SH-SY5Y (cell line): ENCODE measurements around the gene OTUD7B.

Experiments
- GATA2 ChIP-seq: IDR thresholded peaks from 2 replicates; pipeline ENCODE4 v1.6.1; 2011; ENCODE audit warnings: mild to moderate bottlenecking, low read depth, low read length
- GATA3 ChIP-seq: IDR thresholded peaks from 2 replicates; pipeline ENCODE4 v1.6.1; 2011; ENCODE audit warnings: low read depth, mild to moderate bottlenecking, low read length, moderate library complexity

The OTUD7B gene

DNA sequence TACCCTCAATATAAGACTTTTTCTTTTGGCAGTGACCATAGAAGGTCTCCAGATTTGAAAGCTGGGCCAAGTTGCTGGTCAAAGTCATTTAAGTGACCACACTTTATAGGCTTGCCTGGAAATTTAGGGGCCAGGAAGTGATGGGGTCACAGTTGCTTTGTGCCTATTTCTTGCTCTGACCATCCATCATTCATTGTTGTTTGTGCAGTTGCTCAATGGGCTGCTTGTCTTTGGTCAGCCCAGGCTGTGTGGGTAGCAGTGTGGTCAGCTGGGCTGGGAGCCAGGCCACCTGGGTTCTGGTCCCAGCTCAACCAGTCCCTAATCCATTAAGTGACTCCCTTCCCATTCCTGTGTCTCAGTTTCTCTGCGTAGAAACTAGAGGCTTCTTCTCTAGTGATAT lies 2.1 kb upstream of the OTUD7B start:
- TF ChIP-seq GATA2 = no peak
- no peak for TF ChIP-seq GATA3

DNA sequence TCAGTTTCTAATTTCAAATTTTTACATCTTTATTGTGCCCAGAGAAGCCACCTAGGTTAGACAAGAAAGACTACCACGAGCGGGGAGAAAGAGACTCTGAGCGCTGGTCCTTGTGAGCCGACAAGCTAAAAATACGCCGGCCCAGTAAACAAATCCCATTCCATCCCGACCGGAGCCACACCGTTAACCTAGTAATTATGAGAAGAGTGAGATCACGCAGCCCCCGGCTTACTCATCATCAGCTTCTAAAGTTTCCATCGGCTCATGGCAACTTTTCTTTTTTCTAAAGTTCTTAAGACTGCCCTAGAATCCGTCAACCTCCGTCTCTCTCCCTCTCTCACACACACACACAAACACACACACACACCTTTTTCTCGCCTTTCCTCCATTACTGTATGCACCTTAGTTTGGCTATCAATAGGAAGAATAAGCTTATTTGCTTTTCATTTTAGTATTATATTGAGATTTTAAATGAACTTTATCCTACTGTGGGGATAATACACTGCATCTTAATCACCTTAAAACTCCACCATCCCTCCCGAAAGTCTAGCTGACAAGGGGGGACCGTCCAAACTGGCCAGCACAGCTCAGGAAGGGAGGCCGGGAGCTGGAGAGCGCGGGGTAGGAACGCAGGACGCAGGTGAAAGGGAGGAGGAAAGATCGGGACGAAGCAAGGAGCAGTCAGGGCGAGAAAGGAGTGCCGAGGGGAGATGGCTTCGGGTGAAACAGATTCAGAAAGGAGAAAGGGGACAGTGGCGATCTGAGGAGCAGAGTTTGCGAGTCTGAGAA lies 728 bp downstream of the OTUD7B start:
- TF ChIP-seq GATA2 (no peak), GATA3 (no peak)

GRCh38 chr1:150008699-150009098 lies 1.8 kb downstream of the OTUD7B start:
- TF ChIP-seq GATA2 (no peak), GATA3 (no peak)

- TF ChIP-seq GATA2 (no peak), GATA3 (no peak)
Observed at GRCh38 chr1:150006881-150007421, 3.6 kb downstream of the OTUD7B start.

DNA sequence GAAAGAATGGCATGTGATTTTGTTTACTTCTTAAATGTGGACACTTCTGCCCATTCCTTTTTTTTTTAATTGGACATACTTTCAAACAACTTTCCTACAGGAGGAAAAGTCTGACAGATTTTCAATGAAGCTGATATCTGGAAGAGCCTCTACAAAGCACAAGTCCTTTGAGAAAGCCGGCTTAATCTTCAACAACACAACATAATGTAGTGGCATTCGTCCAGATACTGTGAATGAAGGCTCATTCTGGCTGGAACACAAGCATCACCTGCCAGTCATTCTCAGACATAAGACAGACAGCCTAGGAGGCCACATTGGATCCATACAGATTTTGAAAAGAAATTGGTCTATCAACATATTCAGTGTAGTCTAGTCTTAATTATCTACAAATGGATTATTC lies 4.9 kb downstream of the OTUD7B start:
- no peak for TF ChIP-seq GATA3
- no peak for TF ChIP-seq GATA2

DNA sequence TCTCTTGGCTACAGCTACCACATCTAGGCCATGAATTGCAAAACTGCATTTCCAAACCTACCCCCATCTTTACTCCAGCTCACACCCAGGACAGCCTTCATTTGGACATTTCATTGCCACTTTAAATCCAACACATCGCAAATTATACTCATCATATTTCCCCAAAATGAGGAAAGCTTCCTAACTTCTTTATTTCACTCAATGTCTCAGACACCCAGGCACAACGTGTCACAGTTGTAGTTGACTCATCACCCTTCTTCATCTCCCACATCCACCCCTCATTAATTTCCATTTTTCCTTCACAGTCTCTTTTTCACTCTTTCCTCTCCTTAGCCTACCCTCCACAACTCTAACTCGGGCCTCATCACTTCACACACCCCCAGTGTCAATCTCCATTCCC lies 6.7 kb downstream of the OTUD7B start:
- TF ChIP-seq GATA3 (no peak), GATA2 (no peak)

- TF ChIP-seq GATA3 = no peak
- no peak for TF ChIP-seq GATA2
Observed at GRCh38 chr1:150002217-150002616, 8.3 kb downstream of the OTUD7B start.

DNA sequence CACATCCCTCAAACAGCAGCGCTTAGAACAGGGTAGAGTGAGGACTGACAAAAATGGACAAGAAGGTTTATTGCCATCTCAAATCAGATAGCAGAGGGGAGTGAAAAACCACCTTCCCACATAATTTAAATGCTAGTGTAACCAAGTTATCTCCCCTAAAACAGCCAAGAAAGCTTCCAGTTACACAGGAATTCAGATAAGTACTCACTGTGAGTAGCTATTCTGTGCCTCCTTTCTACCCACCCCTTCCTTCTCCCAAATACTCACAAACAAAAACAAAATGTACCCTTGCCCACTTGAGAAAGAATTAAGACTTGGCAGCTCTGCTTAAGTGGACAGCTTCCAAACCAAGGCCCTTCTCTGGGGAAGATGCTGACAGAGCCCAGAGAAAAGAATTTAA lies 9.1 kb downstream of the OTUD7B start:
- TF ChIP-seq GATA3 (no peak), GATA2 (no peak)

GRCh38 chr1:149997585-149998262 lies 12.8 kb downstream of the OTUD7B start:
- no peak for TF ChIP-seq GATA3
- TF ChIP-seq GATA2 = no peak

GRCh38 chr1:149995927-149996326 lies 14.6 kb downstream of the OTUD7B start:
- TF ChIP-seq GATA2 (no peak), GATA3 (no peak)

- no peak for TF ChIP-seq GATA3
- TF ChIP-seq GATA2 = no peak
Observed at GRCh38 chr1:149993764-149994163, 16.8 kb downstream of the OTUD7B start.

GRCh38 chr1:149993181-149993580 lies 17.3 kb downstream of the OTUD7B start:
- TF ChIP-seq GATA2 (no peak), GATA3 (no peak)

DNA sequence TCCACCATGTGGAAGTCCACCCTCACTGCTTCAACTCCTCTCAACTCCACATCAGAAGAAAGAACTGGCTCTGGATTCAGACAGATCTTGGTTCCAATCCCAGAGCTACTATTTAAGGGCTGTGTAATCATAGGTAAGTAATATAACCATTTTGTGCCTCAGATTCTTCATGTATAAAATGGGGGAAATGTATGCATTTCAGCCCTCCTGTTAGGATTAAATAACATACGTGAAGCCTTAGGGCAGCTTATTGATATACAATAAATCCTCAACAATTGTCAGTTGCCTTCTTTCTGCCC lies 23.3 kb downstream of the OTUD7B start:
- TF ChIP-seq GATA2 = no peak
- no peak for TF ChIP-seq GATA3

- TF ChIP-seq GATA3 (no peak), GATA2 (no peak)
Observed at GRCh38 chr1:149986486-149987296, 23.8 kb downstream of the OTUD7B start.
